HCT116 (cell line): ENCODE results near the gene DENND2D. TPM values are rescaled to one million over a fixed set of nuclear protein-coding genes. Genes with fewer than 3 reads are reported as not detected.
A peak's percentile ranks its signal among the peaks of the same experiment; 100 is the strongest.

Experiments
- ATAC-seq: fragments of 200-7000 bp; cut with Tn5 transposase; 2 replicates; pipeline ENCODE4 v1.9.1; 2020; ENCODE audit warnings: mild to moderate bottlenecking, moderate library complexity
- BruUV-seq: library from RNA; stranded (reverse); fragments of 400-500 nt; replicated peaks from 2 replicates; lab custom pipeline; 2021; lab: Mats Ljungman, UMichigan
- CTCF ChIA-PET: fragments of 300-600 bp; sonication (Branson Sonifier 250); formaldehyde crosslinking; loops from one replicate; lab custom pipeline; 2021; ENCODE audit warnings: antibody characterized with exemption; lab: Charles Lee
- POLR2A ChIA-PET: fragments of 300-600, 350-600 bp; sonication (Branson Sonifier 250); formaldehyde crosslinking; loops from one replicate; lab custom pipeline; 2021; ENCODE audit warnings: antibody characterized with exemption; lab: Charles Lee
- RAD21 ChIA-PET, 2 experiments: fragments of 300-600 bp; sonication (Branson Sonifier 250); formaldehyde crosslinking; loops; one replicate each; lab custom pipeline; 2023; ENCODE audit warnings: low total read pairs in 2 of 2; ENCODE audit not compliant: uncharacterized antibody in 2 of 2, unreplicated experiment in 2 of 2, low non-redundant PET in 1 of 2; lab: Charles Lee
- DNase-seq: peaks from one replicate; pipeline ENCODE4 v3.0.0-alpha.2; 2010; ENCODE audit warnings: low read depth, low spot score
- H2AFZ ChIP-seq: fragments of 200-600 bp; shearing (Covaris generic), sonication (generic); 2 replicates; pipeline ENCODE4 v1.6.1; 2017; ENCODE audit warnings: low read depth, mixed run types, mixed read lengths, antibody characterized with exemption, low read length; ENCODE audit not compliant: poor library complexity, severe bottlenecking
- H3K27ac ChIP-seq: 2 replicates; pipeline ENCODE4 v1.5.1; 2012; ENCODE audit warnings: low read depth, low read length
- H3K27me3 ChIP-seq: fragments of 200-600 bp; sonication (generic); 2 replicates; pipeline ENCODE4 v1.6.1; 2016; ENCODE audit warnings: mixed run types, low read length, mixed read lengths; ENCODE audit not compliant: insufficient read depth
- H3K36me3 ChIP-seq, 2 experiments: fragments of 200-500 bp in 1 of 2; fragments of 200-600 bp in 1 of 2; sonication (Bioruptor generic) in 1 of 2; sonication (generic) in 1 of 2; 2 replicates each; pipeline versions ENCODE4 v1.5.1 to v1.6.1; 2014 to 2016; ENCODE audit warnings: low read length in 2 of 2, inconsistent platforms in 1 of 2, mixed read lengths in 1 of 2, mixed run types in 1 of 2; ENCODE audit not compliant: insufficient read depth in 2 of 2, control insufficient read depth in 1 of 2
- H3K4me1 ChIP-seq, 2 experiments: fragments of 200-600 bp in 1 of 2; sonication (generic) in 1 of 2; 2 replicates each; pipeline versions ENCODE4 v1.5.1 to v1.6.1; 2012 to 2017; ENCODE audit warnings: low read length in 2 of 2, inconsistent platforms in 1 of 2, mild to moderate bottlenecking in 1 of 2, mixed read lengths in 1 of 2, mixed run types in 1 of 2, moderate library complexity in 1 of 2; ENCODE audit not compliant: insufficient read depth in 2 of 2, control insufficient read depth in 1 of 2
- H3K4me2 ChIP-seq: fragments of 200-600 bp; sonication (generic); 2 replicates; pipeline ENCODE4 v1.6.1; 2017; ENCODE audit warnings: mixed run types, low read length, mixed read lengths
- H3K4me3 ChIP-seq, 2 experiments: fragments of 200-600 bp in 1 of 2; sonication (generic) in 1 of 2; replicated peaks in 1 of 2; 2 replicates each; pipeline ENCODE4 v1.5.1; 2011 to 2016; ENCODE audit warnings: low read length in 2 of 2, control low read depth in 1 of 2, low read depth in 1 of 2, mild to moderate bottlenecking in 1 of 2, mixed read lengths in 1 of 2, mixed run types in 1 of 2
- H3K79me2 ChIP-seq: fragments of 200-600 bp; sonication (generic); 2 replicates; pipeline ENCODE4 v1.6.1; 2017; ENCODE audit warnings: mild to moderate bottlenecking, mixed run types, low read length, moderate library complexity, mixed read lengths; ENCODE audit not compliant: insufficient read depth
- H3K9ac ChIP-seq: fragments of 200-600 bp; sonication (generic); 2 replicates; pipeline ENCODE4 v1.6.1; 2016; ENCODE audit warnings: low read length, mixed read lengths
- H3K9me2 ChIP-seq: fragments of 200-600 bp; sonication (generic), shearing (Covaris generic); 2 replicates; pipeline ENCODE4 v1.6.1; 2017; ENCODE audit warnings: mixed run types, mild to moderate bottlenecking, moderate library complexity; ENCODE audit not compliant: insufficient read depth
- H3K9me3 ChIP-seq, 2 experiments: fragments of 200-500 bp in 1 of 2; fragments of 200-600 bp in 1 of 2; sonication (Bioruptor generic) in 1 of 2; sonication (generic) in 1 of 2; 2 replicates each; pipeline ENCODE4 v1.6.1; 2014 to 2017; ENCODE audit warnings: low read length in 2 of 2, mixed read lengths in 2 of 2, inconsistent platforms in 1 of 2, low read depth in 1 of 2, mild to moderate bottlenecking in 1 of 2, mixed run types in 1 of 2, moderate library complexity in 1 of 2; ENCODE audit not compliant: control insufficient read depth in 1 of 2, insufficient read depth in 1 of 2
- H4K20me1 ChIP-seq: fragments of 200-600 bp; sonication (generic), shearing (Covaris generic); 2 replicates; pipeline ENCODE4 v1.6.1; 2017; ENCODE audit warnings: mixed run types, mild to moderate bottlenecking, moderate library complexity; ENCODE audit not compliant: insufficient read depth
- EGR1 ChIP-seq: IDR thresholded peaks from 2 replicates; pipeline ENCODE4 v1.6.1; 2012; ENCODE audit warnings: low read depth
- EZH2phosphoT487 ChIP-seq: fragments of 200-600 bp; IDR thresholded peaks from 2 replicates; pipeline ENCODE4 v1.6.1; 2018; ENCODE audit warnings: antibody characterized with exemption, borderline replicate concordance
- FOSL1 ChIP-seq: IDR thresholded peaks from 2 replicates; pipeline ENCODE4 v1.6.1; 2012; ENCODE audit warnings: low read depth
- POLR2AphosphoS5 ChIP-seq: IDR thresholded peaks from 2 replicates; pipeline ENCODE4 v1.6.1; 2011; ENCODE audit warnings: mild to moderate bottlenecking, low read depth, low read length, moderate library complexity
- ZFX ChIP-seq: fragments of 450-650 bp; IDR thresholded peaks from 2 replicates; pipeline ENCODE4 v1.6.1; 2017
- intact Hi-C: fragments of 100-400 bp; cut with micrococcal nuclease; formaldehyde crosslinking; loops from 2 replicates; pipeline ENCODE4 v1.10.0; 2022
- total RNA-seq: library from RNA; stranded (reverse); gene quantifications from one replicate; pipeline ENCODE4 v1.2.1, GENCODE V29; 2021; ENCODE audit not compliant: unreplicated experiment
- TF ChIP-seq, protein P1 (sequence below): IDR thresholded peaks from 2 replicates; pipeline ENCODE4 v1.6.1; 2012; ENCODE audit warnings: low read depth

The DENND2D gene
- total RNA-seq, 1 experiment from 2014 or later, result 31.9 TPM

DNA sequence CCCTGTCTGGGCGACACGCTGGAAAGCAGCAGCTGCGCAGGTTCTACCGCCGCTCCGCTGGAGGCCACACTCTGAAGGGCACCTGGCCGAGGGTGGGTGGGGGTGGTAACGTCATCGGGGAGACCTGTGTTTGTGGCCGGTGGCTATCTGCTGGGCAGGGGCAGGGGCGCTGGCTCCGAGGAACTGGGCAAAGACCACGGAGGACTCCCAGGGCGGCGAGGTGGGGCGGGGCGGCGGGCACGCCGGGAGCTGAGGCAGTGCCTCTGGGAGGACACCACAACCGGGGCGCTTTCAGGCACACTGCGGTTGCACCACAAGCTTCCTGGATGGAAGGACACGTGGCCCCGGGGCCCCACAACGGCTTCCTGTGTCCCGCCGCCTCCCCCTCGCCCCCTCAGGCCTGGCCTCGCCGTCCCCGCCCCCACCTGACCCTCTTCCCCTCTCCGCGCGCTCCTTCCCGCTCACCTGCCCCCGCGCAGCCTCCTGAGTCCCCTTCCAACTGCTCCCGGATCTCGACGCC, 3.3 kb upstream of the DENND2D start:
- TF ChIP-seq EGR1 (peak; percentile 65), FOSL1 (no peak), EZH2phosphoT487 (no peak), POLR2AphosphoS5 (peak; percentile 81), ZFX (no peak)
- TF ChIP-seq, protein P1, sequence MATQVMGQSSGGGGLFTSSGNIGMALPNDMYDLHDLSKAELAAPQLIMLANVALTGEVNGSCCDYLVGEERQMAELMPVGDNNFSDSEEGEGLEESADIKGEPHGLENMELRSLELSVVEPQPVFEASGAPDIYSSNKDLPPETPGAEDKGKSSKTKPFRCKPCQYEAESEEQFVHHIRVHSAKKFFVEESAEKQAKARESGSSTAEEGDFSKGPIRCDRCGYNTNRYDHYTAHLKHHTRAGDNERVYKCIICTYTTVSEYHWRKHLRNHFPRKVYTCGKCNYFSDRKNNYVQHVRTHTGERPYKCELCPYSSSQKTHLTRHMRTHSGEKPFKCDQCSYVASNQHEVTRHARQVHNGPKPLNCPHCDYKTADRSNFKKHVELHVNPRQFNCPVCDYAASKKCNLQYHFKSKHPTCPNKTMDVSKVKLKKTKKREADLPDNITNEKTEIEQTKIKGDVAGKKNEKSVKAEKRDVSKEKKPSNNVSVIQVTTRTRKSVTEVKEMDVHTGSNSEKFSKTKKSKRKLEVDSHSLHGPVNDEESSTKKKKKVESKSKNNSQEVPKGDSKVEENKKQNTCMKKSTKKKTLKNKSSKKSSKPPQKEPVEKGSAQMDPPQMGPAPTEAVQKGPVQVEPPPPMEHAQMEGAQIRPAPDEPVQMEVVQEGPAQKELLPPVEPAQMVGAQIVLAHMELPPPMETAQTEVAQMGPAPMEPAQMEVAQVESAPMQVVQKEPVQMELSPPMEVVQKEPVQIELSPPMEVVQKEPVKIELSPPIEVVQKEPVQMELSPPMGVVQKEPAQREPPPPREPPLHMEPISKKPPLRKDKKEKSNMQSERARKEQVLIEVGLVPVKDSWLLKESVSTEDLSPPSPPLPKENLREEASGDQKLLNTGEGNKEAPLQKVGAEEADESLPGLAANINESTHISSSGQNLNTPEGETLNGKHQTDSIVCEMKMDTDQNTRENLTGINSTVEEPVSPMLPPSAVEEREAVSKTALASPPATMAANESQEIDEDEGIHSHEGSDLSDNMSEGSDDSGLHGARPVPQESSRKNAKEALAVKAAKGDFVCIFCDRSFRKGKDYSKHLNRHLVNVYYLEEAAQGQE, result no peak
- DNase-seq, result peak; percentile 51
- peak overlapping the region; percentile 89 for H3K27ac ChIP-seq
- H3K36me3 ChIP-seq, result no peaks in the 10 kb centered on the region; a peak in 1 of 4 replicates
- no peaks in the 10 kb centered on the region for H4K20me1 ChIP-seq
- H3K4me3 ChIP-seq, result peak overlapping the region; percentile 56 to 66
- peak overlapping the region; percentile 77 for H3K9ac ChIP-seq
- CTCF ChIA-PET, result no interaction called here
- no peaks in the 10 kb centered on the region for H3K9me3 ChIP-seq
- H3K4me1 ChIP-seq, result peaks cover 39 to 55% of the 10 kb centered on the region in 2 experiments
- peak; percentile 70 for ATAC-seq
- POLR2A ChIA-PET, result no interaction called here
- no peaks in the 10 kb centered on the region for H3K9me2 ChIP-seq
- no peaks in the 10 kb centered on the region for H3K27me3 ChIP-seq
- intact Hi-C loops, result no loop called here
- RAD21 ChIA-PET, result interaction anchor here in 1 of 2 experiments (0.9 kb wide), 1 partner anchor 19 kb away, joined by 3 read pairs; no protein-coding TSS in a partner anchor
- H3K79me2 ChIP-seq, result peaks cover 36% of the 10 kb centered on the region
- peak overlapping the region; percentile 97 for H3K4me2 ChIP-seq
- no TSS peak for BruUV-seq
- H2AFZ ChIP-seq, result no peak overlapping the region
